H7 (cell line): ENCODE measurements around the gene TPSB2. TPM values are rescaled to one million over a fixed set of nuclear protein-coding genes. Genes with fewer than 3 reads are reported as not detected.
"Not testable (repeated sequence)": the region's sequence is repeated elsewhere in the genome, so short reads cannot be mapped to it uniquely, and the experiment has no call there.

ENCODE experiments used
- DNase-seq: peaks from one replicate; pipeline ENCODE4 v3.0.0; 2012
- H3K27me3 ChIP-seq: 2 replicates; pipeline ENCODE4 v1.6.0; 2011; ENCODE audit warnings: mild to moderate bottlenecking, low read length; ENCODE audit not compliant: control insufficient read depth, insufficient read depth
- H3K36me3 ChIP-seq: replicated peaks from 2 replicates; pipeline ENCODE4 v1.5.1; 2011; ENCODE audit warnings: low read length; ENCODE audit not compliant: control insufficient read depth, insufficient read depth
- H3K4me3 ChIP-seq: 2 replicates; pipeline ENCODE4 v1.5.1; 2011; ENCODE audit warnings: low read depth, mild to moderate bottlenecking, control low read depth, low read length, moderate library complexity; ENCODE audit not compliant: insufficient read depth
- total RNA-seq: library from RNA; depleted of rRNA; stranded (reverse); fragments of >200 nt; shearing (Covaris generic); gene quantifications from 2 replicates; pipeline ENCODE4 v1.2.3, GENCODE V29; 2014

Gene TPSB2
- total RNA-seq, 1 experiment from 2014 or later: not detected

DNA sequence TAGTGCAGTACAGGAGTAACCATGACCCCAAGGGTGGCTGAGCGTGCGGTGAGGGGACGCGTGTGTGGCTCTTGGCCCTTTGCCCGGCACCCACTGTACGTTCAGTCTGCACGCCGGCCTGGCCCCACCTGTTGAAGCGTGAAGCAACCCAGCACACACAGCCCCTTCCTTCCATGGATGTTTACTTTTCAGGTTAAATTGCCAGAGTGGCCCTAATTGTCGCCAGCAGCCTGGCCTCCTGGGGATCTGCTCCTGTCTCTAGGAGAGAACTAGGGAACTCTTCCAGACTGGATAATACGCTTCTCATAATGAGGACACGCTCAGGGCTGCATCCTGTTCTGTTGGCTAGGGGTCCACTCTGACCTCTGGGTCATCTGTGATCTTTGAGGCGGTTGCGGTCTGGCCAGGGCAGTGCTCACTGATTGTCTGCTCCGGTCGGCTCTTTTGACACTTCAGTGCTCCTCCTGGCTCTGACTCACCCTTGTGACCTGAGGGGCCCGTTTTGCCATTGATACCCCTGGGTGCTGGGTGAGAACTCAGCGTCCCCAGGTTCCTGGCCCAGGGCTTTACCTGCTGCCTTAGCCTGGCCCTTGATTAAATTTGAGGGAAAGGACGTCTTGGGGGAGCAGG, 32.6 kb downstream of the TPSB2 start:
- no peak for DNase-seq

DNA sequence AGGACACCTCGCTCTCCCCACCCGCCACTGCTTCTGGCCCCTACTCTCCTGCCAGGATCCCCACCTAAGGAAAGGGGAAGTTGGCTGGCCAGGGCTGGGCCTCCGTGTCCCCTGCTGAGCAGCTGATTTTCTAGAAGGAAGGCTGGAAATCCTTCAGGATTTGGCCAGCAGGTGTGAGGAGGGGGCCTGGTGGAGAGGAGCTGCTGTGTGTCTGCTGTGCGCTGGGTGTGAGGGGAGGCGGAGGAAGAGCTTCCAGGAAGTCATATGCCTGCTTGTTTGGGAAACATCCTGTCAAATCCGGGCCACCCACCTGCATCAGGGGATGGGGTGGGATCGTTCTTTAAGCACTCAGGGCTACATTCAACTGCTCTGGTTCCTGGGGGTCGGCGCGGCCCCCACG, 33.5 kb downstream of the TPSB2 start:
- Histone ChIP-seq H3K36me3 (no peaks in the 10 kb centered on the region), H3K27me3 (no peaks in the 10 kb centered on the region), H3K4me3 (no peak overlapping the region)
- DNase-seq: peak; percentile 67

More for the DNA sequence above, 32.6 kb downstream of the TPSB2 start:
- Histone ChIP-seq H3K36me3 (no peaks in the 10 kb centered on the region), H3K27me3 (no peaks in the 10 kb centered on the region), H3K4me3 (no peak overlapping the region)

DNA sequence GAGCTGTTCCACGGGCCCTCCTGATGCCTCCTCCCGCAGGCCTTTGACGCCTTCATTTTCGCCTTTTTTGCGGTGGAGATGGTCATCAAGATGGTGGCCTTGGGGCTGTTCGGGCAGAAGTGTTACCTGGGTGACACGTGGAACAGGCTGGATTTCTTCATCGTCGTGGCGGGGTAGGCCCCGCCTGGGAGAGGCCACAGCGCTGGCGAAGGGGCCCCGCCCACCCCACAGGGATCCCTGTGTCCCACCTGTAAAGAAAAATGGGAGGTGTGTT, 34.7 kb downstream of the TPSB2 start:
- H3K36me3 ChIP-seq: no peaks in the 10 kb centered on the region
- peak; percentile 65 for DNase-seq
- H3K4me3 ChIP-seq: no peak overlapping the region
- H3K27me3 ChIP-seq: no peaks in the 10 kb centered on the region

DNA sequence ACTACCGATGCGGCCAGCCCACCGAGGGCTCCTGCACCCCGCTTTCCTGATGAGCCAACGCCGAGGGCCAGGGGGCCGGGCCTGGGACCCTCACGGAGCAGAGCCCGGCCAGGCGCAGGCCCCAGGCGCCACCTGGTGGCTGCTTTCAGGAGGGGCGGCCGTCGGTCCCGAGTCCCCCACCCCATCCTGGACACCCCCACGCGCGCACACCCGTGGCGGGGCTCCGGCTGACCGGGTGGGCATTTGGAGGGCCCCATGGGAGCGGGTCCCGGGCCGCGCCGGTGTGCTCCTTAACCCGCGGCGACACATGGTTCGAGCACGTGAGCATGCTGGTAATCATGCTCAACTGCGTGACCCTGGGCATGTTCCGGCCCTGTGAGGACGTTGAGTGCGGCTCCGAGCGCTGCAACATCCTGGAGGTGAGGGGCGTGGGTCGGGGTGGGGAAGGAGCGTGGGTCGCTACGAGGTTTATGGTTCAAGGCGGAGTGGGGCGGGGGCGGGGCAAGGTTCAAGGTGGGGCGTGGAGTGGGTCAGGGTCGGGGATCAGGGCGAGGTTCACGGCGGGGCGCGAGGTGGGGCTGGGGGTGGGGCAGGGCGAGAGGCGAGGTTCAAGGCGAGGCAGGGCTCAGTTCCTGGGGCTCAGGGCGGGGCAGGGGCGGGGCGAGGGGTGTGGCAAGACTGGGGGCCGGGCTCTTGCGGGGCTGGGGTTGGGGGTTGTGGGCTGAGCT, 35.2 kb downstream of the TPSB2 start:
- Histone ChIP-seq H3K4me3 (no peak overlapping the region), H3K36me3 (no peaks in the 10 kb centered on the region), H3K27me3 (no peaks in the 10 kb centered on the region)
- DNase-seq: no peak

DNA sequence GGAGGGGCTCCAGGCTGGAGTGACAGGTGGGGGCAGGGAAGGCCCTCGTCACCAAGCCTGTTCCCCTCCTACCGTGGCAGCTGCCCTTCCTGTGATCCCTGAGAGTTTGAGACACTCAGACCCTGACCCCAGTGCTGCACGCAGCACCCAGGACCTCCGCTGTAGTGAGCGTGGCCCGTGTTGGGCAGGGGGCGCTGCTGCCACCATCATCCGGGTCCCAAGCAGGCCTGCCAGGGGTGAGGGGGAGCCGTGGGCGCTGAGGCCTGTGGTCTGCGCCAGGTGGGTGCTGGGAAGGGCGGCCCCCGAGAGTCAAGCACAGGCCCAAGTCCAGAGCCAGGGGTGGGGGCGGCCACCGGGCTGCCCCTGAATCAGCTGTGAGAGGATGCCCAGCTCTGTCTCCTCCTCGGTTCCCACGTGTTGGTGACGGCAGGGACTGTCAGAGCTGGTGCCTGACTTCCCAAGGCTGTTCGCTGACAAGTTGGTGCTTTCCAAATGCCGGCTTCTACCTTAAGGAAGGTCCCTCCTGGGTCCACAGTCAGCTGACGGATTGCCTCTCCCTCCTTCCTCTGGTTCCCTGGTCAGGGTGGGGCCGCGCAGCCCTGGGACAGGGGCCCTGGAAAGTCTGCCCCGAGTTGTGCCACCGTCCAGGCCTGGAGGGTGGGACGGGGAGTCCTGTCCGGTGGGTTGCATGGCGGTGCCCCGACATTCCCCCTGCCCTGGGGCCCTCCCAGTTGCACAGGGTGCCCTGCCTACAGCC, 36.0 kb downstream of the TPSB2 start:
- Histone ChIP-seq H3K4me3 (no peak overlapping the region), H3K36me3 (no peaks in the 10 kb centered on the region), H3K27me3 (no peaks in the 10 kb centered on the region)
- peak; percentile 69 for DNase-seq

DNA sequence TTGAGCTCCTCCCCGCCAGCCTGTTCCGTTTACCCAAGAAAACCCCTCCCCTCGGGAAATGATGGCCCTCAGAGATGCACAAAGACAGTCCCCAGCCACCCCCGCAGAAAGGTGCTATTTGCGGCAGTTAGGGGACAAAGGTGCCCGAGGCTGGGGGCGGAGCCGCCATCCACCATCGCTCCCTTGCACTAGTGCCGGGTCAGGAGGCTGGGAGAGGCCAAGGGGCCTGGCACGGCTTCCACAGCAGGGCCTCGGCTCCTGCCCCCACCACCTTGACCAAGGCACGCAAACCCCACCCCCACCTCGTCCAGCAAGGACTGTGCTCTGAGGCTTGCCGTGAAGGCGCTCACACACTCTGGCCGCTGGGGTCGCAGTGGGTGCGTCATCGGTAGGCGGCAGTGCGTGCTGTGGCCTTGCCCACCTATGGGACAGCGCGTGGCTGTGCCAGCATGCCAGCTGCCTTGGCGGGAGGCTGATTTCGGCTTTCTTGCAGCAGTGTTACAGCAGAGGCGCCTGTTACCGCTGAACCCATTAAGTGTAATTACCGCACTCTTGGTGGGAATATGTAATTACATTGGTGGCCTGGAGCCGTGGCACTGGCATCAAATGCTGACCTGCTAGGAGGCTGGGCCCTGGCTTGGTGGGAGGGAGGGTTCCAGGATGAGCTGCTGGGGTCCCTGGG, 36.7 kb downstream of the TPSB2 start:
- H3K4me3 ChIP-seq: no peak overlapping the region
- no peaks in the 10 kb centered on the region for H3K27me3 ChIP-seq
- peak; percentile 68 for DNase-seq

DNA sequence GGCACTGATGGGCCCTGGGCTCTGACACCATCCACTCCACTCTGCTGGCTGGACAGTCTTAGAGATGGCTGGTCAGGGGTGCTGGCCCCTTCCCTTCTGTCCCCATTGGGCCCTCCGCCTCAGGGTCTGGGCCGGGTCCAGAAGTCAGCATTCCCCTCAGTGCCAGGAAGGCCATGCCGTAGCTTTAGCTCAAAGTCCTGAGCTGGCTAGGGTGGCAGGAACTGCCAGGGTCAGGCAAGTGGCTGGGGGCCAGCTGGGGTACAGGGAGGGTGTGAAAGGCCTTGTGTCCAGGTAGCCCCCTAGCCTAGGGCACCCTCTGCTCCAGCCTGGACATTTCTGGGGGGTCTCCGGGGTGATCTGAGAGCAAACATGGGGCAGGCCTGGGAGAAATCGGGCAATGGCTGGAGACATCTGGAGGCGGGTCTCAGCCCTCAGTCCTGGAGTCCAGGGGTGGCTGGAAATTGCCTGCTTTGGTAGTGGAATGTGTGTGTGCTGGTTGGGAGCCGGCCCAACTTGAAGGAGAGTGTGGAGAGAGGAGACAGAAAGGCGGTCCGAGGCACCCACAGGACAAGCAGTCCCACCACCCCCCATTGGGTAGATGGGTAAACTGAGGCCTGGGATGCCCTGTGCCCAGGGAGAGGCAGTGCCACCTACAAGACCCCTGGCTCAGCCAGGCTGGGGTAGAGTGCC, 37.5 kb downstream of the TPSB2 start:
- H3K27me3 ChIP-seq: no peaks in the 10 kb centered on the region
- no peak overlapping the region for H3K4me3 ChIP-seq
- no peak for DNase-seq
- no peaks in the 10 kb centered on the region for H3K36me3 ChIP-seq

More for the DNA sequence above, 36.7 kb downstream of the TPSB2 start:
- H3K36me3 ChIP-seq: no peaks in the 10 kb centered on the region

DNA sequence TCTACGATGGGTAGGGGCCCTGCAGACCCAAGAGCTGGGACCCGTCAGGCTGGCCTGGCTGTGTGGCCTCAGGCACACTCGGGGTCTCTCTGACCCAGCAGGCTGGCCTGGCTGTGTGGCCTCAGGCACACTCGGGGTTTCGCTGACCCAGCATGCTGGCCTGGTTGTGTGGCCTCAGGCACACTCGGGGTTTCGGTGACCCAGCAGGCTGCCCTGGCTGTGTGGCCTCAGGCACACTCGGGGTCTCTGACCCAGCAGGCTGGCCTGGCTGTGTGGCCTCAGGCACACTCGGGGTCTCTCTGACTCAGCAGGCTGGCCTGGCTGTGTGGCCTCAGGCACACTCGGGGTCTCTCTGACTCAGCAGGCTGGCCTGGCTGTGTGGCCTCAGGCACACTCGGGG, 39.2 kb downstream of the TPSB2 start:
- not testable (repeated sequence) for H3K36me3 ChIP-seq, DNase-seq, H3K4me3 ChIP-seq, H3K27me3 ChIP-seq

DNA sequence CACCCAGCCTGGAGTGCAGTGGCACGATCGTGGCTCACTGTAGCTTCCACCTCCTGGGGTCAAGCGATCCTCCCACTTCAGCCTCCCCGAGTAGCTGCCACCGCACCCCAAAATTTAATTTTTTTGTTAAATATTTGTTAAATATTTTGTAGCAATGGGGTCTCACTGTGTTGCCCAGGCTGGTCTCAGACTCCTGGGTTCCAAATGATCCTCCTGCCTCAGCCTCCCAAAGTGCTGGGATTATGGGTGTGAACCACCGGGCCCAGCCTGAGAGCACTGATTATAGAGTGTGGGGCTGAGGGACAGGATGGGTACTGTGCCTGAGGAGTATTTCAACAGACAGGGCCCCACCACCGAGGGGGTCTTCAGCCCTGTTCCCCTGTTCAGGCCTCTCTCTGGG, 40.5 kb downstream of the TPSB2 start:
- no peak for DNase-seq
- H3K36me3 ChIP-seq: no peaks in the 10 kb centered on the region
- no peaks in the 10 kb centered on the region for H3K27me3 ChIP-seq
- no peak overlapping the region for H3K4me3 ChIP-seq

DNA sequence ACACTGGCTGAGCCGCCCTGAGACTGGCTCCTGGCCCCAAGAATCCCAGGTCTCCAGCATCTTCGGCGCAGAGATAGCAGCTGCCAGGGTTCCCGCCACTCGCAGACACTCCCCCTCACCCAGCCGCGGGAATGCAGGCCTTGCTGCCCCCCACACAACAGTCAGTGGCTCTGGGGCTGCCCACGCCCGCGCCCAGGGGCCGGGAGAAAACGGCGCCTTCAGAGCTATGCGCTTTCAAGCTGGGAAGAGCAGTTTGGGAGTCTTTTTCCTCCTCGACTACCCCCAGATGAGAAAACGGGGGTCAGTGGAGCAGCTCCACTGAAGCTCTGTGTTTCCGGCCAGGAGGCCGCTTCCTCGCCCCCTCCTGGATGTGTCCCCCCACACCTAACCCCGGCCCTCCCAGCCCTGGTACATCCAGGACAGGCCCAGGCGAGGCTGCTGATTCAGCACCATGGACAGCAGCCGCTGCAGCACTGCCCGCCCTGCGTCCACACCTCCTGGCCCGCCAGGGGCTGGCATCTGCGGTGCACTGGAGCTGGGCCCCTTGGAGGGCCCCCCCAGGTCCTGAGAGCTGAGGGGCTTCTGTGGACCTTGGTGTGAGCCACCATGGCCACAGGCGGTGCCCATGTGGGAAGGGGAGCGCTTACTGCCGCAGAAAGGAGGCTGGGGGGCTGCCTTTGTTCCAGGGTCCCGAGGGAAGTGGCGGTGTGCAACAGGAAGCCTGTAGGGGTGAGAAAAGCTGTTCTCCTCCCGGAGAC, 41.4 kb downstream of the TPSB2 start:
- Histone ChIP-seq H3K4me3 (no peak overlapping the region), H3K27me3 (no peaks in the 10 kb centered on the region), H3K36me3 (no peaks in the 10 kb centered on the region)
- DNase-seq: no peak

DNA sequence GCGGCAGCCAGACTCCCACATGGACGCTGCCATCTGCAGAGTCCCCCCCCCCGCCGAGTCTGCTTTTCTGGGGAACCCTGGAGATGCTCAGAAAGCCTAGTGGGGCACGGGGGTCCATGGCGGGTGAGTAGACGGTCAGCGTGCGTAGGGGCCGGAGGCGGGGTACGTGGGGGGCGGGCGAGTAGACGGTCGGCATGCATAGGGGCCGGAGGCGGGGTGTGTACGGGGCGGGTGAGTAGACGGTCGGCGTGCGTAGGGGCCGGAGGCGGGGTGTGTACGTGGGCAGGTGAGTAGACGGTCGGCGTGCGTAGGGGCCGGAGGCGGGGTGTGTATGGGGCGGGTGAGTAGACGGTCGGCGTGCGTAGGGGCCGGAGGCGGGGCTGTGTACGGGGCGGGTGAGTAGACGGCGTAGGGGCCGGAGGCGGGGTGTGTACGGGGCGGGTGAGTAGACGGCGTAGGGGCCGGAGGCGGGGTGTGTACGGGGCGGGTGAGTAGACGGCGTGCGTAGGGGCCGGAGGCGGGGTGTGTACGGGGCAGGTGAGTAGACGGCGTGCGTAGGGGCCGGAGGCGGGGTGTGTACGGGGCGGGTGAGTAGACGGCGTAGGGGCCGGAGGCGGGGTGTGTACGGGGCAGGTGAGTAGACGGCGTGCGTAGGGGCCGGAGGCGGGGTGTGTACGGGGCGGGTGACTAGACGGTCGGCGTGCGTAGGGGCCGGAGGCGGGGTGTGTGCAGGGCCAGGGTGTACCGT, 44.4 kb downstream of the TPSB2 start:
- not testable (repeated sequence) for H3K4me3 ChIP-seq, DNase-seq, H3K27me3 ChIP-seq, H3K36me3 ChIP-seq

DNA sequence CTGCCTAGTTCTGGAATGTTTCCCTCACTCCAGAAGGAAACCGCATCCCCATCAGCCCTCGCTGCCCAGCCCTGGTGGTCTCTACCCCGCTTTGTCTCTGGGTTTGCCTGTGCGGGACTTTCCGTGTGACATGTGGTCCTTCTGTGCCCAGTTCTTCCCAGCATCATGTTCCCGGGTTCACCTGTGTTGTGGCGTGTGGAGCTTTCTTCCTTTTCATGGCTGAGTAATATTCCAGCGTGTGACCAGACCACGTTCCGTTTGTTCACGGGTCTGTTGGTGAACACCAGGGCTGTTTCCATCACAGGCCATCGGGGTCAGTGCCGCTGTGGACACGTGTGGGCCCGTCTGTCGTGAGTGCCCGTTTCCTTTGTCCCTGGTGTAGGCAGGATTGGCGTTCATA, 45.0 kb downstream of the TPSB2 start:
- DNase-seq: no peak
- Histone ChIP-seq H3K27me3 (no peaks in the 10 kb centered on the region), H3K36me3 (no peaks in the 10 kb centered on the region), H3K4me3 (no peak overlapping the region)

DNA sequence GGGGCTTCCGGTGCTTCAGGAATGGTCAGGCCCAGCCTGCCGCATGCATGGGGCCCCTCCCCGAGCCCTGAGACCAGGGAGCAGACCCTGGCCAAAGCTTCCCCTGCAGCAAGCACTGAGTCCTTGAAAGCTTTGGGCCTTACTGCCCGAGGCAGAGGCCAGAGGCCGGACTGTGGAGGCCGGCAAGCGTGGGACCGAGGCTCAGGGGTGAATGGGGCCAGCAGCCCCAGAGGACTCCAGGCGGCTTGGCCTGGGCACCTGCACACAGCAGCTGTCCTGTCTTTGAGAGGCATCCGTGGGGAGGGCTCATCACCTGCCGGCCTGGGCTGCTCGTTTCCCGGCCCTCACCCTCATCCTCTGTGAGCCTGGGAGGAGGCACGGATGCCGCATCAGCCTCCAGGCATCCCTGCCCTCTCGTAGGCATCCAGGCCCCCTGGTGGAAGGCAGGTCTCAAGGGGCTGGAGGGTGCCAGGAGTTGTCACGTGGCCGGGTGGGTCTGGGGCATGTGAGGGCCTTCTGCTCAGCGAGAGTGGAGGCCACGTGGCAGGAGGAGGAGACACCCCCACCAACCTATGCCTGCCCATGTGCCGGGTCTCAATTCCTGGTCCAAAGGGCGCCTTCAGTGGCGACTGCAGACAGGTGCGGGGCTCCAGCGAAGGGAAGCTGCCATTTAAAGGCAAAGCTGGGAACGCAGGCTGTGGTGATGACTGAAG, 45.7 kb downstream of the TPSB2 start:
- Histone ChIP-seq H3K36me3 (no peaks in the 10 kb centered on the region), H3K4me3 (no peak overlapping the region), H3K27me3 (no peaks in the 10 kb centered on the region)
- DNase-seq: peak; percentile 67
